Measurements from ENCODE around the gene GLCE.
A peak's percentile ranks its signal among the peaks of the same experiment; 100 is the strongest.

The GLCE gene

GRCh38 chr15:69272891-69273290, 112.5 kb downstream of the GLCE start:
- H3K4me3 ChIP-seq (ENCODE audit: low read length in 2 of 2) = peak overlapping the region in 1 of 2 donors; percentile 64
- H3K23ac ChIP-seq (ENCODE audit: low read depth, low read length, poor library complexity) = no peak overlapping the region
- no peak overlapping the region for H3K4me2 ChIP-seq (ENCODE audit: insufficient read depth, low read length, poor library complexity, severe bottlenecking)
- H2BK15ac ChIP-seq (ENCODE audit: low read length) = no peak overlapping the region
- H3K4me1 ChIP-seq (ENCODE audit: control insufficient read depth in 2 of 2, insufficient read depth in 1 of 2, low read depth in 1 of 2, low read length in 2 of 2) = peaks cover 0 to 20% of the 10 kb centered on the region in 2 donors
- H3K27me3 ChIP-seq (ENCODE audit: control insufficient read depth in 3 of 3, insufficient read depth in 3 of 3, low read depth in 1 of 3, low read length in 3 of 3) = no peaks in the 10 kb centered on the region
- H3K9ac ChIP-seq (ENCODE audit: low read depth, low read length, poor library complexity) = peak overlapping the region; percentile 30
- no peak overlapping the region for H3K18ac ChIP-seq (ENCODE audit: low read length)
- no peaks in the 10 kb centered on the region for H3K79me1 ChIP-seq (ENCODE audit: low read depth, low read length)
- H4K91ac ChIP-seq (ENCODE audit: low read depth, low read length, poor library complexity) = no peak overlapping the region
- H3K36me3 ChIP-seq (replicated peaks in 1 of 2; ENCODE audit: control insufficient read depth in 2 of 2, insufficient read depth in 2 of 2, low read length in 2 of 2) = no peaks in the 10 kb centered on the region
- no peak for DNase-seq (ENCODE audit: low spot score)
- H3K14ac ChIP-seq (ENCODE audit: low read length) = no peak overlapping the region
- no peak overlapping the region for H2AK5ac ChIP-seq (ENCODE audit: low read depth, low read length)
- H3K9me3 ChIP-seq (replicated peaks in 1 of 2; ENCODE audit: control insufficient read depth in 2 of 2, insufficient read depth in 1 of 2, low read depth in 1 of 2, low read length in 2 of 2) = no peaks in the 10 kb centered on the region
- H3K27ac ChIP-seq (replicated peaks; ENCODE audit: low read length) = no peak overlapping the region
- no peak overlapping the region for H2BK5ac ChIP-seq (ENCODE audit: low read length)
- WGBS, 2 donors (ENCODE audit: extremely low coverage in 2 of 2, insufficient read length in 2 of 2, insufficient replicate concordance in 1 of 2) = no CpG with 5 or more reads among the region's 6 CpGs
- no peak overlapping the region for H2BK120ac ChIP-seq (ENCODE audit: low read depth, low read length)
- no peak overlapping the region for H3K4ac ChIP-seq (ENCODE audit: low read length)
- peak overlapping the region; percentile 1 for H2BK12ac ChIP-seq (ENCODE audit: low read length)
- H4K8ac ChIP-seq (ENCODE audit: low read depth, low read length) = no peak overlapping the region
- H2AFZ ChIP-seq (ENCODE audit: low read length) = no peak overlapping the region

DNA sequence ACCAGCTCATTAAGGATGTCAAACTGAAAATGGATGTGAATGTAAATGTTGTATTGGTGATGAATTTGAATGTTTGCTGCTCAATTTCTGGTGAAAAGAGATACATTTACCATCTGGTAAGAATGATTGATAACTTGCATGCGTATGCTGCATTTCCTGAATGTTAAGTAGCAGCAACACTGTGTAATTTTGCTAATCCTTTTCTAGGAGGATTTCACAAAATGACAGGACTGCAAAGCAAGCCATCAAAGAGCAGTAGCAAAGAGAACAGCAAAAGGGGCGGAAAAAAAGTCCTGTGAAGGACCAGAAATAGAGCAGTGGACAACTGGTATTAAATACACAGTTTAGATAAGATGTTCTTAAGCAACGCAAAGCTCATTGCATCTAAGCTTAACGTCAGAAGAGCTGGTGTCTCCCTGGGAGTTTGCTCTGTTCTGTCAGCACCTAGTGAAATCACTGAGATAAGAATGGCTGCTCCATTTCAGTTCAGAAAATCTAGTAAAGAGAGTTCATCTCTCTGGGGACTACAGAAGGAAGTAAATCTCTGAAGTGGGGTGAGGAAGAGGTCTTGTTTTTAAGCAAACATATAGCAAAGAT, 114.7 kb downstream of the GLCE start:
- H3K79me1 ChIP-seq (ENCODE audit: low read depth, low read length) = no peaks in the 10 kb centered on the region
- no peak overlapping the region for H3K23ac ChIP-seq (ENCODE audit: low read depth, low read length, poor library complexity)
- H2AFZ ChIP-seq (ENCODE audit: low read length) = peak overlapping the region; percentile 3
- H3K27me3 ChIP-seq (ENCODE audit: control insufficient read depth in 3 of 3, insufficient read depth in 3 of 3, low read depth in 1 of 3, low read length in 3 of 3) = no peaks in the 10 kb centered on the region
- no peak overlapping the region for H3K18ac ChIP-seq (ENCODE audit: low read length)
- H4K91ac ChIP-seq (ENCODE audit: low read depth, low read length, poor library complexity) = no peak overlapping the region
- H2BK15ac ChIP-seq (ENCODE audit: low read length) = no peak overlapping the region
- H3K4me2 ChIP-seq (ENCODE audit: insufficient read depth, low read length, poor library complexity, severe bottlenecking) = no peak overlapping the region
- no peak overlapping the region for H3K14ac ChIP-seq (ENCODE audit: low read length)
- no peak overlapping the region for H3K4me3 ChIP-seq (ENCODE audit: low read length in 2 of 2)
- H3K27ac ChIP-seq (replicated peaks; ENCODE audit: low read length) = no peak overlapping the region
- H3K4me1 ChIP-seq (ENCODE audit: control insufficient read depth in 2 of 2, insufficient read depth in 1 of 2, low read depth in 1 of 2, low read length in 2 of 2) = peaks cover 0 to 20% of the 10 kb centered on the region in 2 donors
- WGBS, 2 donors (ENCODE audit: extremely low coverage in 2 of 2, insufficient read length in 2 of 2, insufficient replicate concordance in 1 of 2) = no CpG with 5 or more reads among the region's 4 CpGs
- no peak overlapping the region for H2BK5ac ChIP-seq (ENCODE audit: low read length)
- no peaks in the 10 kb centered on the region for H3K36me3 ChIP-seq (replicated peaks in 1 of 2; ENCODE audit: control insufficient read depth in 2 of 2, insufficient read depth in 2 of 2, low read length in 2 of 2)
- H2BK12ac ChIP-seq (ENCODE audit: low read length) = no peak overlapping the region
- no peak overlapping the region for H2AK5ac ChIP-seq (ENCODE audit: low read depth, low read length)
- no peak for DNase-seq (ENCODE audit: low spot score)
- no peak overlapping the region for H3K4ac ChIP-seq (ENCODE audit: low read length)
- H4K8ac ChIP-seq (ENCODE audit: low read depth, low read length) = no peak overlapping the region
- H3K9ac ChIP-seq (ENCODE audit: low read depth, low read length, poor library complexity) = no peak overlapping the region
- H2BK120ac ChIP-seq (ENCODE audit: low read depth, low read length) = no peak overlapping the region
- H3K9me3 ChIP-seq (replicated peaks in 1 of 2; ENCODE audit: control insufficient read depth in 2 of 2, insufficient read depth in 1 of 2, low read depth in 1 of 2, low read length in 2 of 2) = no peaks in the 10 kb centered on the region

DNA sequence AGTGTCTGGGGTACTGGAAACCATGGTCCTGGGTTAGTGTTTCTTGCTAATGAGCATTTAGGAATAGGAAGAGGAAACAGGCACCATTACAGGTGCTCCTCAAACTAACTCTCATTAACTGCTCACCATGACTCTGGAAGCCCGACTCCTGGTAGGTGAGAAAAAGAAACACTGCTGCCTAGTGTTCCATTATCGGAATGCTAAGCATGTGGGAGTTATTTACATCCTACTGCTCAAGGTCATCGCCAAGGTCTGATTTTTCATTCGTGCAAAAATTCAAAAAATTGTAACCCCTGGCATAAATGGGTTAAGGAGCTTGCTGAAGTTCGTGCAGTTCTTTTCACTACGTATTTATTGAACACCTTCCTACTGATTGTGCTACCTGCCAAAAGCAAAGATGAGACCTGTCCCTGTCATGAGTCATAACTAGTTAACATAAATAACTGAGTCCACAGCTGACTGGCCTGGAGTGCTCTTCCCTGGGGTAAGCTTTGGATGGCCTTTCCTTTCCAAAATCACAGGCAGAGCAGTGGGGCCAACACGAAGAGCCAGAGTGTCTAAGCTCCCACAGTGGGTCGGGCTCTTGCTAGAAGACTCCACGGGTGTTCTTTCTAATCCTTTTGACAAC, 115.6 kb downstream of the GLCE start:
- H3K36me3 ChIP-seq (replicated peaks in 1 of 2; ENCODE audit: control insufficient read depth in 2 of 2, insufficient read depth in 2 of 2, low read length in 2 of 2) = no peaks in the 10 kb centered on the region
- H3K27ac ChIP-seq (replicated peaks; ENCODE audit: low read length) = no peak overlapping the region
- no peak overlapping the region for H4K91ac ChIP-seq (ENCODE audit: low read depth, low read length, poor library complexity)
- H3K9me3 ChIP-seq (replicated peaks in 1 of 2; ENCODE audit: control insufficient read depth in 2 of 2, insufficient read depth in 1 of 2, low read depth in 1 of 2, low read length in 2 of 2) = no peaks in the 10 kb centered on the region
- no peak overlapping the region for H2AFZ ChIP-seq (ENCODE audit: low read length)
- H2BK5ac ChIP-seq (ENCODE audit: low read length) = no peak overlapping the region
- no peak overlapping the region for H2BK15ac ChIP-seq (ENCODE audit: low read length)
- no peak overlapping the region for H2AK5ac ChIP-seq (ENCODE audit: low read depth, low read length)
- peaks cover 0 to 20% of the 10 kb centered on the region in 2 donors for H3K4me1 ChIP-seq (ENCODE audit: control insufficient read depth in 2 of 2, insufficient read depth in 1 of 2, low read depth in 1 of 2, low read length in 2 of 2)
- H3K14ac ChIP-seq (ENCODE audit: low read length) = no peak overlapping the region
- no peak for DNase-seq (ENCODE audit: low spot score)
- H3K4me3 ChIP-seq (ENCODE audit: low read length in 2 of 2) = no peak overlapping the region
- H3K4me2 ChIP-seq (ENCODE audit: insufficient read depth, low read length, poor library complexity, severe bottlenecking) = no peak overlapping the region
- no peak overlapping the region for H2BK120ac ChIP-seq (ENCODE audit: low read depth, low read length)
- no peak overlapping the region for H3K23ac ChIP-seq (ENCODE audit: low read depth, low read length, poor library complexity)
- H3K18ac ChIP-seq (ENCODE audit: low read length) = no peak overlapping the region
- H3K9ac ChIP-seq (ENCODE audit: low read depth, low read length, poor library complexity) = no peak overlapping the region
- no CpG with 5 or more reads among the region's 9 CpGs for WGBS, 2 donors (ENCODE audit: extremely low coverage in 2 of 2, insufficient read length in 2 of 2, insufficient replicate concordance in 1 of 2)
- no peak overlapping the region for H2BK12ac ChIP-seq (ENCODE audit: low read length)
- H3K79me1 ChIP-seq (ENCODE audit: low read depth, low read length) = no peaks in the 10 kb centered on the region
- H3K27me3 ChIP-seq (ENCODE audit: control insufficient read depth in 3 of 3, insufficient read depth in 3 of 3, low read depth in 1 of 3, low read length in 3 of 3) = no peaks in the 10 kb centered on the region
- no peak overlapping the region for H3K4ac ChIP-seq (ENCODE audit: low read length)
- no peak overlapping the region for H4K8ac ChIP-seq (ENCODE audit: low read depth, low read length)

- H3K4me3 ChIP-seq (ENCODE audit: low read length in 2 of 2) = no peak overlapping the region
- H3K79me1 ChIP-seq (ENCODE audit: low read depth, low read length) = no peaks in the 10 kb centered on the region
- no peak overlapping the region for H2BK120ac ChIP-seq (ENCODE audit: low read depth, low read length)
- H3K9ac ChIP-seq (ENCODE audit: low read depth, low read length, poor library complexity) = no peak overlapping the region
- no peaks in the 10 kb centered on the region for H3K36me3 ChIP-seq (replicated peaks in 1 of 2; ENCODE audit: control insufficient read depth in 2 of 2, insufficient read depth in 2 of 2, low read length in 2 of 2)
- H2AK5ac ChIP-seq (ENCODE audit: low read depth, low read length) = no peak overlapping the region
- no peak overlapping the region for H2BK5ac ChIP-seq (ENCODE audit: low read length)
- no peak overlapping the region for H4K8ac ChIP-seq (ENCODE audit: low read depth, low read length)
- peaks cover 0 to 9% of the 10 kb centered on the region in 2 donors for H3K4me1 ChIP-seq (ENCODE audit: control insufficient read depth in 2 of 2, insufficient read depth in 1 of 2, low read depth in 1 of 2, low read length in 2 of 2)
- no peaks in the 10 kb centered on the region for H3K27me3 ChIP-seq (ENCODE audit: control insufficient read depth in 3 of 3, insufficient read depth in 3 of 3, low read depth in 1 of 3, low read length in 3 of 3)
- H3K14ac ChIP-seq (ENCODE audit: low read length) = no peak overlapping the region
- H3K4me2 ChIP-seq (ENCODE audit: insufficient read depth, low read length, poor library complexity, severe bottlenecking) = no peak overlapping the region
- no peak overlapping the region for H4K91ac ChIP-seq (ENCODE audit: low read depth, low read length, poor library complexity)
- H3K4ac ChIP-seq (ENCODE audit: low read length) = no peak overlapping the region
- H2BK12ac ChIP-seq (ENCODE audit: low read length) = no peak overlapping the region
- H2AFZ ChIP-seq (ENCODE audit: low read length) = no peak overlapping the region
- H3K18ac ChIP-seq (ENCODE audit: low read length) = no peak overlapping the region
- H2BK15ac ChIP-seq (ENCODE audit: low read length) = no peak overlapping the region
- DNase-seq (ENCODE audit: low spot score) = no peak
- no CpG with 5 or more reads among the region's 9 CpGs for WGBS, 2 donors (ENCODE audit: extremely low coverage in 2 of 2, insufficient read length in 2 of 2, insufficient replicate concordance in 1 of 2)
- H3K27ac ChIP-seq (replicated peaks; ENCODE audit: low read length) = no peak overlapping the region
- H3K23ac ChIP-seq (ENCODE audit: low read depth, low read length, poor library complexity) = no peak overlapping the region
- H3K9me3 ChIP-seq (replicated peaks in 1 of 2; ENCODE audit: control insufficient read depth in 2 of 2, insufficient read depth in 1 of 2, low read depth in 1 of 2, low read length in 2 of 2) = no peaks in the 10 kb centered on the region
Observed at GRCh38 chr15:69277316-69277715, 116.9 kb downstream of the GLCE start.

All from neuronal stem cell (in vitro differentiated cells).